Measurements from ENCODE around the gene FBXL14.

DNA sequence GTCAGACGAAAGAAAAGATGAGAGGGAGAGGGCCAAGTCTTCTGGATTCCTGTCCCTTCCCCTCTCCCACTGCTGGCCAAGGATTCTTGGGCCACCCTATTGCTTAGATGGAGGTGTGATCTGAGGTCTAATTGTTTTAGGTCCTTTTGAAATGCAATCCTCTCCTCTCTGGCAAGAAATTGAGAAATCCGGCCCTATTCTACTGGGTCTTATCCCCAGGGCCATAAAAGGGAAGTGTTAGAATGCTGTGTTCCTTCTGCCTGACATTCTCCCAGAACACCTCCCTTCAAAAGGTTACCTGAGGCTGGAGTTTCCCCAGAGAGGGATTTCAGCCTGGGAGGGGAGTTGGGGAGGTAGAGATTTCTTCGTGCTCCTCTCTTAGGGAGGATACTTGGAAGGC is 39.1 kb upstream of the FBXL14 start:
- TF ChIP-seq, protein P1, sequence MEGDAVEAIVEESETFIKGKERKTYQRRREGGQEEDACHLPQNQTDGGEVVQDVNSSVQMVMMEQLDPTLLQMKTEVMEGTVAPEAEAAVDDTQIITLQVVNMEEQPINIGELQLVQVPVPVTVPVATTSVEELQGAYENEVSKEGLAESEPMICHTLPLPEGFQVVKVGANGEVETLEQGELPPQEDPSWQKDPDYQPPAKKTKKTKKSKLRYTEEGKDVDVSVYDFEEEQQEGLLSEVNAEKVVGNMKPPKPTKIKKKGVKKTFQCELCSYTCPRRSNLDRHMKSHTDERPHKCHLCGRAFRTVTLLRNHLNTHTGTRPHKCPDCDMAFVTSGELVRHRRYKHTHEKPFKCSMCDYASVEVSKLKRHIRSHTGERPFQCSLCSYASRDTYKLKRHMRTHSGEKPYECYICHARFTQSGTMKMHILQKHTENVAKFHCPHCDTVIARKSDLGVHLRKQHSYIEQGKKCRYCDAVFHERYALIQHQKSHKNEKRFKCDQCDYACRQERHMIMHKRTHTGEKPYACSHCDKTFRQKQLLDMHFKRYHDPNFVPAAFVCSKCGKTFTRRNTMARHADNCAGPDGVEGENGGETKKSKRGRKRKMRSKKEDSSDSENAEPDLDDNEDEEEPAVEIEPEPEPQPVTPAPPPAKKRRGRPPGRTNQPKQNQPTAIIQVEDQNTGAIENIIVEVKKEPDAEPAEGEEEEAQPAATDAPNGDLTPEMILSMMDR (IDR thresholded peaks at IDR 0.05): no peak
- no peak for TF ChIP-seq POLR2AphosphoS5 (IDR thresholded peaks at IDR 0.05)

Measured in upper lobe of left lung (tissue), 4 donors.